IPS DF 6.9 (cell line): ENCODE data around the gene PPFIA3.
"Not testable (repeated sequence)": the region's sequence is repeated elsewhere in the genome, so short reads cannot be mapped to it uniquely, and the experiment has no call there.

Experiments used
- DNase-seq: peaks from one replicate; pipeline ENCODE4 v3.0.0-alpha.2; 2013; ENCODE audit warnings: low read depth, low spot score
- H3K27ac ChIP-seq: one replicate; pipeline ENCODE4 v1.5.1; 2013; ENCODE audit warnings: low read length, control low read depth
- H3K27me3 ChIP-seq: 2 replicates; pipeline ENCODE4 v1.6.1; 2013; ENCODE audit warnings: mild to moderate bottlenecking, low read length; ENCODE audit not compliant: control insufficient read depth, insufficient read depth
- H3K36me3 ChIP-seq: 2 replicates; pipeline ENCODE4 v1.6.1; 2013; ENCODE audit warnings: low read length; ENCODE audit not compliant: control insufficient read depth, insufficient read depth
- H3K4me1 ChIP-seq: 2 replicates; pipeline ENCODE4 v1.6.1; 2013; ENCODE audit warnings: low read length; ENCODE audit not compliant: control insufficient read depth, insufficient read depth
- H3K4me3 ChIP-seq: 2 replicates; pipeline ENCODE4 v1.5.1; 2013; ENCODE audit warnings: mild to moderate bottlenecking, low read length
- H3K9me3 ChIP-seq: 2 replicates; pipeline ENCODE4 v1.6.1; 2013; ENCODE audit warnings: low read length, inconsistent platforms; ENCODE audit not compliant: control insufficient read depth, insufficient read depth
- WGBS: extraction: QIAGEN DNeasy Blood & Tissue Kit; methylation state at CpG from one replicate; pipeline ENCODE4 v1.1.7; 2013; ENCODE audit warnings: mixed read lengths, missing lambda C conversion rate; ENCODE audit not compliant: insufficient read length, insufficient coverage; 5-methylcytosine and 5-hydroxymethylcytosine counted together

PPFIA3 gene

GRCh38 chr19:49126575-49126974 lies 7.2 kb downstream of the PPFIA3 start:
- H3K9me3 ChIP-seq = no peaks in the 10 kb centered on the region
- H3K27me3 ChIP-seq = no peaks in the 10 kb centered on the region
- H3K36me3 ChIP-seq = no peaks in the 10 kb centered on the region
- H3K4me3 ChIP-seq = no peak overlapping the region
- DNase-seq = no peak
- peaks cover 5% of the 10 kb centered on the region for H3K4me1 ChIP-seq
- H3K27ac ChIP-seq = no peak overlapping the region
- no CpG with 5 or more reads among the region's 4 CpGs for WGBS

DNA sequence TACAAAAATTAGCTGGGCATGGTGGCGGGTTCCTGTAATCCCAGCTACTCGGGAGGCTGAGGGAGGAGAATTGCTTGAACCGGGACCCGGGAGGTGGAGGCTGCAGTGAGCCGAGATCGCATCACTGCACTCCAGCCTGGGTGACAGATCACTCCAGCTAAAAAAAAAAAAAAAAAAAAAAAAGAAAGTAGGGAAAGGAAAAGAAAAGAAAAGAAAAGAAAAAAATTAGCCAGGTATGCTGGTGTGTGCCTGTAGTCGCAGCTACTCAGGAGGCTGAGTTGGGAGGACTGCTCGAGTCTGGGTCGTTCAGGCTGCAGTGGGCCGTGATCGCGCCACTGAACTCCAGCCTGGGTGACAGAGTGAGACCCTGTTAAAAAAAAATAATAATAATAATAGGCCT lies 7.9 kb downstream of the PPFIA3 start:
- not testable (repeated sequence) for H3K27me3 ChIP-seq, DNase-seq, H3K36me3 ChIP-seq, H3K27ac ChIP-seq, H3K9me3 ChIP-seq, H3K4me3 ChIP-seq, H3K4me1 ChIP-seq
- WGBS = no CpG with 5 or more reads among the region's 12 CpGs

- Histone ChIP-seq H3K27me3 (no peaks in the 10 kb centered on the region), H3K4me3 (peak overlapping the region; percentile 48; the same call in 1 of the 2 replicates), H3K9me3 (no peaks in the 10 kb centered on the region), H3K27ac (no peak overlapping the region), H3K36me3 (no peaks in the 10 kb centered on the region), H3K4me1 (peaks cover 5% of the 10 kb centered on the region)
- WGBS = no CpG with 5 or more reads among the region's 63 CpGs
- DNase-seq = no peak
Observed at GRCh38 chr19:49127674-49128544, 8.6 kb downstream of the PPFIA3 start.

DNA sequence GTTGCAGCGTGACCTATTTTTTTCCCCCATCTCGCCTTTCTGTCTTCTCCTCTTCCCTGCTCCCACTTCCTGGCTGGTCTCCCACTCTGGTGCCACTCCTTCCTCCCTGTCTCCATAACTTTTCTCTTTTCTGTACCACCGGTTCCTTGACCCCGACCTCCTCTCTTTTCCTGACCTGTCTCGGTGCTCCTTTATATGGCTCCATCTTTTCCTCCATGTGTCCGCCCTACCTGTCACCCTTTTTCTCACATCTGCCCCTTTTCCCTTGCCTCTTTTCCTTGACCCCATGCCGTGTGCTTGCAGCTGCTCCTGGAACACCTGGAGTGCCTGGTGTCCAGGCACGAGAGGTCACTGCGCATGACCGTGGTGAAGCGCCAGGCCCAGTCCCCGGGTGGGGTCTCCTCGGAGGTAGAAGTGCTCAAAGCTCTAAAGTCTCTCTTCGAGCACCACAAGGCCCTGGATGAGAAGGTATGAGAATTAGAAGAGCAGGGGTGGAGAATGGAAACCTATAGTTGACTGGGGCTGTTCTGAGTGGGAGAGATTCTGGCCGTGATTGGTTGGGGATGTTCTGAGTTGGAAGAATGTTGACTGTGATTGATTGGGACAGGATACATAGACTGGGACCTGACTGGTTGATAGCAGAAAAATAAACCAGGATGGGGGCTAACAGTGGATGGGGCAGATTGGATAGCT lies 9.3 kb downstream of the PPFIA3 start:
- WGBS = no CpG with 5 or more reads among the region's 15 CpGs

DNA sequence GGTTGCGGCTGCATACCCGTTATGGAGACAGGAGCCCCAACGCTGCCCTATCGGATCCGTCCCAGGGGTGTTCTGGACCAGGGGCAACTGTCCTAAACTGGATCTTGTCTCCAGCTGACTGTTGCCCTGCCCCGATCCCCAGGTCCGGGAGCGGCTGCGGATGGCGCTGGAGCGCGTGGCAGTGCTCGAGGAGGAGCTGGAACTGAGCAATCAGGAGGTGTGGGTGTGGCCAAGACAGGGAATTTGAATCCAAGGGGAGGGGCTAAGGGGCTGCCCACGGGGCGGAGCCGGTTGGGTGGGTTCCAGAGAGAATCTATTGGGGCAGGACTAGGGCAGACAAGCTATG lies 9.9 kb downstream of the PPFIA3 start:
- Histone ChIP-seq H3K9me3 (no peaks in the 10 kb centered on the region), H3K4me3 (no peak overlapping the region), H3K36me3 (no peaks in the 10 kb centered on the region), H3K27ac (no peak overlapping the region), H3K4me1 (peaks cover 5% of the 10 kb centered on the region), H3K27me3 (no peaks in the 10 kb centered on the region)
- no peak for DNase-seq
- no CpG with 5 or more reads among the region's 16 CpGs for WGBS

More for the DNA sequence above, 9.3 kb downstream of the PPFIA3 start:
- Histone ChIP-seq H3K4me3 (peak overlapping the region; percentile 10; the same call in 1 of the 2 replicates), H3K4me1 (peaks cover 5% of the 10 kb centered on the region), H3K9me3 (no peaks in the 10 kb centered on the region), H3K36me3 (no peaks in the 10 kb centered on the region), H3K27me3 (no peaks in the 10 kb centered on the region), H3K27ac (no peak overlapping the region)
- no peak for DNase-seq

DNA sequence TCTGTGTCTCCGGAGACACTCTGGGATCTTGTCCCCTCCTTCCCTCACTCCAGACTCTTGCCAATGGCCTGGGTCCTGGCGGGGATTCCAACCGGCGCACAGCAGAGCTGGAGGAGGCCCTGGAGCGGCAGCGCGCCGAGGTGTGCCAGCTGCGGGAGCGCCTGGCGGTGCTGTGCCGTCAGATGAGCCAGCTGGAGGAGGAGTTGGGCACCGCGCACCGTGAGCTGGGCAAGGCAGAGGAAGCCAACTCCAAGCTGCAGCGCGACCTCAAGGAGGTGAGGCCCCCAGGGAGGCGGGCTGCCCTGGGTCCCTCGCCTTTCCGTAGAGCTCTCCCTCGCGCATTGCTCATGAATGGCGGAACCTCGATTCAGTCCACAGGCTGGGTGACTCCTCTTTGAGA lies 11.0 kb downstream of the PPFIA3 start:
- H3K4me1 ChIP-seq = peaks cover 5% of the 10 kb centered on the region
- H3K27ac ChIP-seq = no peak overlapping the region
- no peaks in the 10 kb centered on the region for H3K9me3 ChIP-seq
- H3K36me3 ChIP-seq = no peaks in the 10 kb centered on the region; the same call in 1 of the 2 replicates
- H3K4me3 ChIP-seq = no peak overlapping the region
- DNase-seq = no peak
- WGBS = no CpG with 5 or more reads among the region's 24 CpGs
- H3K27me3 ChIP-seq = no peaks in the 10 kb centered on the region

- Histone ChIP-seq H3K36me3 (peaks cover 7% of the 10 kb centered on the region; the same call in 1 of the 2 replicates), H3K27ac (no peak overlapping the region), H3K27me3 (no peaks in the 10 kb centered on the region), H3K4me1 (peaks cover 3% of the 10 kb centered on the region), H3K4me3 (no peak overlapping the region), H3K9me3 (no peaks in the 10 kb centered on the region)
- no CpG with 5 or more reads among the region's 49 CpGs for WGBS
- no peak for DNase-seq
Observed at GRCh38 chr19:49132974-49133609, 13.7 kb downstream of the PPFIA3 start.

DNA sequence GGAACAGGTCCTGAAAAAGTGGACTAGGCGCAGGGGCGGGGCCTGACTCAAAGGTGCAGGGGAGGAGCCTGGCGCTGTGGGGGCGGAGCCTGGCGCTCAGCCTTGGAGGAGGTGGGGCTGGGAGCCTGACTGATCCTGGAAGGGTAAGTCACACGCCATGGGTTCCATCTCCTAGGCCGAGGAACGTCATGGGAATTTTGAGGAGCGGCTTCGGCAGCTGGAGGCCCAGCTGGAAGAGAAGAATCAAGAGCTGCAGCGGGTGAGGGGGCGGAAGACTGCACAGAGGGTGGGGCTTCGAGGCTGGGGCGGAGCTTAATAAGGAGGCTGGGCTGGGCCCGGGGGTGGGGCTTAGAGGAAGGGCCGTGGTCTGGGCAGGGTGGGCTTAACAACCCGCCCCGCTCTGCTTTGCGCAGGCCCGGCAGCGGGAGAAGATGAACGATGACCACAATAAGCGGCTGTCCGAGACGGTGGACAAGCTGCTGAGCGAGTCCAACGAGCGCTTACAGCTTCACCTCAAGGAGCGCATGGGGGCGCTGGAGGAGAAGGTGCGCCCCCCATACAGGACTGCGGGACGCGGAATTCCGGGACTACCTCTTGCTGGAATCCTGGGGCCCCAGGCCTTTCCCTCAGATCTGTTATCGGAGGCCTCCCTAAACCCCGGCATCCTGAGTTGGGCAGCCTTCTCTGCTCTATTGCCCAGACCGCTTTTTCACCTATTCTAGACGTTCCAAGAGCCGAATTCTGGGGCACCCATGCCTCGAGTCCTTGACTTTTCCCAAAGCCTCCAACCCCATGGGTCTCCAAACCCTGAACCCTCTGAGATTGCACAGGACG lies 14.5 kb downstream of the PPFIA3 start:
- no peak for DNase-seq
- Histone ChIP-seq H3K27ac (no peak overlapping the region), H3K27me3 (no peaks in the 10 kb centered on the region), H3K9me3 (no peaks in the 10 kb centered on the region), H3K36me3 (peaks cover 7% of the 10 kb centered on the region; the same call in 1 of the 2 replicates), H3K4me3 (no peak overlapping the region), H3K4me1 (peaks cover 1% of the 10 kb centered on the region; the same call in 1 of the 2 replicates)
- WGBS = no CpG with 5 or more reads among the region's 42 CpGs

DNA sequence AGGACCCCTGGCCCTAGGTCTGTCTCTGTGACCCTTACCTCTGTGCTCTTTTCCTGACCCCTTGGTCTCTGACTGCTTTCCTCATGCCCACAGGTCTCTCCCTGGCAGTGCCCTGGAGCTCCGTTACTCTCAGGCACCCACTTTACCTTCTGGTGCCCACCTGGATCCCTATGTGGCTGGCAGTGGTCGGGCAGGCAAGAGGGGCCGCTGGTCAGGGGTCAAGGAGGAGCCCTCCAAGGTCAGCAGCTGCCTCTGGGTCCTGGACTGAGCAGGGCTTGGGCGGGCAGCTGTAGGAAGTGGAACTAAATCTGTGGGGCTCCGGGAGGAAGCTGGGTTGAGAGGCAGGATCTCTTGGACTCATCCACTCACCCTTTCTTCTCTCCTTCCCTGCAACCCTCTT lies 16.3 kb downstream of the PPFIA3 start:
- Histone ChIP-seq H3K36me3 (peaks cover 7% of the 10 kb centered on the region; the same call in 1 of the 2 replicates), H3K27ac (no peak overlapping the region), H3K9me3 (no peaks in the 10 kb centered on the region), H3K4me3 (no peak overlapping the region), H3K27me3 (no peaks in the 10 kb centered on the region), H3K4me1 (peaks cover 4% of the 10 kb centered on the region; the same call in 1 of the 2 replicates)
- no CpG with 5 or more reads among the region's 5 CpGs for WGBS
- no peak for DNase-seq

GRCh38 chr19:49136771-49137171 lies 17.4 kb downstream of the PPFIA3 start:
- Histone ChIP-seq H3K36me3 (peaks cover 7% of the 10 kb centered on the region; the same call in 1 of the 2 replicates), H3K9me3 (no peaks in the 10 kb centered on the region), H3K27ac (no peak overlapping the region), H3K27me3 (no peaks in the 10 kb centered on the region), H3K4me1 (peaks cover 4% of the 10 kb centered on the region; the same call in 1 of the 2 replicates), H3K4me3 (no peak overlapping the region)
- no CpG with 5 or more reads among the region's 10 CpGs for WGBS
- no peak for DNase-seq
